ENCODE results near the gene EIF4EBP3.

EIF4EBP3 gene

DNA sequence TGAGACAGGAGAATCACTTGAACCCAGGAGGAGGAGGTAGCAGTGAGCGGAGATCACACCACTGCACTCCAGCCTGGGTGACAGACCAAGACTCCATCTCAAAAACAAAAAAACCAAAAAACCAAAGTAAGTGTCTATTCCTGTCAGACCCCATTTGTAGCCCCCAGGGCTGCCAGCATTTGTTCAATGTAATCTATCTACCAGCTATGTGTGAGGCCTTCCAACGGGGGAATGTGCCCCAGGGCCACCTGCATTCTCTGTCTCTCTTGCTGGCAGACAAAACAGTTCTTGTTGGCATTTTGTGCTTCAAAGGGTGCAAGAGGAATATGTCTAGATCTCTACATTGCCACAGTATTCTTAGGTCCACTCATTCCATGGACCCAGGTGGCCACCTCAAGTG lies 51.4 kb downstream of the EIF4EBP3 start:
- TF ChIP-seq, protein P1, sequence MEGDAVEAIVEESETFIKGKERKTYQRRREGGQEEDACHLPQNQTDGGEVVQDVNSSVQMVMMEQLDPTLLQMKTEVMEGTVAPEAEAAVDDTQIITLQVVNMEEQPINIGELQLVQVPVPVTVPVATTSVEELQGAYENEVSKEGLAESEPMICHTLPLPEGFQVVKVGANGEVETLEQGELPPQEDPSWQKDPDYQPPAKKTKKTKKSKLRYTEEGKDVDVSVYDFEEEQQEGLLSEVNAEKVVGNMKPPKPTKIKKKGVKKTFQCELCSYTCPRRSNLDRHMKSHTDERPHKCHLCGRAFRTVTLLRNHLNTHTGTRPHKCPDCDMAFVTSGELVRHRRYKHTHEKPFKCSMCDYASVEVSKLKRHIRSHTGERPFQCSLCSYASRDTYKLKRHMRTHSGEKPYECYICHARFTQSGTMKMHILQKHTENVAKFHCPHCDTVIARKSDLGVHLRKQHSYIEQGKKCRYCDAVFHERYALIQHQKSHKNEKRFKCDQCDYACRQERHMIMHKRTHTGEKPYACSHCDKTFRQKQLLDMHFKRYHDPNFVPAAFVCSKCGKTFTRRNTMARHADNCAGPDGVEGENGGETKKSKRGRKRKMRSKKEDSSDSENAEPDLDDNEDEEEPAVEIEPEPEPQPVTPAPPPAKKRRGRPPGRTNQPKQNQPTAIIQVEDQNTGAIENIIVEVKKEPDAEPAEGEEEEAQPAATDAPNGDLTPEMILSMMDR (IDR thresholded peaks at IDR 0.05; ENCODE audit: low read depth, low read length), result no peak
- no peak for DNase-seq

More for the DNA sequence above, 51.4 kb downstream of the EIF4EBP3 start:
- H3K27me3 ChIP-seq, result no peaks in the 10 kb centered on the region
- no peaks in the 10 kb centered on the region for H3K4me1 ChIP-seq
- no peak overlapping the region for H3K4me3 ChIP-seq (ENCODE audit: low read depth, low read length)
- H3K36me3 ChIP-seq, result no peaks in the 10 kb centered on the region
- no peaks in the 10 kb centered on the region for H3K9me3 ChIP-seq
